K562 (cell line): ENCODE results near the gene RBBP4. TPM values are rescaled to one million over a fixed set of nuclear protein-coding genes. Genes with fewer than 3 reads are reported as not detected.

Experiments used
- ATAC-seq: fragments of 200-7000 bp; cut with Tn5 transposase; 3 replicates; pipeline ENCODE4 v1.9.1; 2020; ENCODE audit warnings: moderate library complexity
- BruUV-seq: library from RNA; stranded (reverse); fragments of 400-500 nt; replicated peaks from 2 replicates; lab custom pipeline; 2021; lab: Mats Ljungman, UMichigan
- CTCF ChIA-PET: fragments of 300-600 bp; formaldehyde crosslinking; extraction: SDS; loops from one replicate; lab custom pipeline; 2021; ENCODE audit warnings: low intra/inter-chr PET ratio; lab: Yijun Ruan, JAX
- POLR2A ChIA-PET: fragments of 300-600, 350-650 bp; sonication (Branson Sonifier 250); formaldehyde crosslinking; extraction: SDS; loops from one replicate; lab custom pipeline; 2021; ENCODE audit warnings: antibody characterized with exemption, inconsistent platforms; lab: Yijun Ruan, JAX
- DNase-seq, 4 experiments: peaks; one replicate each; pipeline versions ENCODE4 v3.0.0 to v3.0.0-alpha.2; 2011 to 2018; ENCODE audit warnings: low spot score in 3 of 4, mixed read lengths in 3 of 4; ENCODE audit errors: extremely low read depth in 1 of 4
- FAIRE-seq: peaks from 2 replicates; lab custom pipeline; 2011; peaks lifted over from hg19 to GRCh38; lab: Jason Lieb, UNC
- H2AFZ ChIP-seq: 2 replicates; pipeline ENCODE4 v1.6.0; 2011; ENCODE audit warnings: low read depth, low read length, control low read depth, inconsistent platforms
- H3K27ac ChIP-seq: fragments of 200-600 bp; 3 replicates; pipeline ENCODE4 v1.8.0; 2011; ENCODE audit warnings: low read depth, mild to moderate bottlenecking, control low read depth, inconsistent platforms, low read length, moderate library complexity, mixed read lengths; ENCODE audit errors: extremely low read depth
- H3K27me3 ChIP-seq, 2 experiments: fragments of 300-600 bp in 1 of 2; 2 replicates in 1 of 2; 3 replicates in 1 of 2; pipeline versions ENCODE4 v1.6.0 to v1.8.0; 2011; ENCODE audit warnings: inconsistent platforms in 2 of 2, low read length in 2 of 2, mild to moderate bottlenecking in 1 of 2, mixed read lengths in 1 of 2, moderate library complexity in 1 of 2; ENCODE audit not compliant: control insufficient read depth in 2 of 2, insufficient read depth in 2 of 2
- H3K36me3 ChIP-seq: fragments of 300-600 bp; 3 replicates; pipeline ENCODE4 v1.8.0; 2011; ENCODE audit warnings: mild to moderate bottlenecking, low read length, inconsistent platforms; ENCODE audit not compliant: control insufficient read depth, insufficient read depth
- H3K4me1 ChIP-seq, 2 experiments: fragments of 200-600 bp in 1 of 2; replicated peaks in 1 of 2; 2 replicates in 1 of 2; 3 replicates in 1 of 2; pipeline versions ENCODE4 v1.5.1 to v1.8.0; 2011; ENCODE audit warnings: inconsistent platforms in 2 of 2, low read length in 2 of 2, mild to moderate bottlenecking in 1 of 2, mixed read lengths in 1 of 2, moderate library complexity in 1 of 2; ENCODE audit not compliant: control insufficient read depth in 2 of 2, insufficient read depth in 2 of 2
- H3K4me2 ChIP-seq: 2 replicates; pipeline ENCODE4 v1.6.1; 2011; ENCODE audit warnings: low read length, control low read depth, inconsistent platforms, mixed read lengths; ENCODE audit not compliant: insufficient read depth
- H3K4me3 ChIP-seq: fragments of 200-600 bp; sonication (generic), shearing (Covaris generic); 2 replicates; pipeline ENCODE4 v1.5.1; 2016; ENCODE audit warnings: control low read depth, inconsistent platforms
- H3K79me2 ChIP-seq: fragments of 200-600 bp; 3 replicates; pipeline ENCODE4 v1.8.0; 2011; ENCODE audit warnings: low read length, inconsistent platforms; ENCODE audit not compliant: control insufficient read depth, insufficient read depth
- H3K9ac ChIP-seq, 2 experiments: 2 replicates each; pipeline versions ENCODE4 v1.6.0 to v1.6.1; 2011; ENCODE audit warnings: low read depth in 2 of 2, low read length in 2 of 2, control low read depth in 1 of 2, inconsistent platforms in 1 of 2, mild to moderate bottlenecking in 1 of 2, mixed read lengths in 1 of 2; ENCODE audit not compliant: insufficient read depth in 1 of 2
- H3K9me1 ChIP-seq: one replicate; pipeline ENCODE4 v1.6.0; 2011; ENCODE audit warnings: inconsistent platforms, mild to moderate bottlenecking, low read length, moderate library complexity; ENCODE audit not compliant: control insufficient read depth, insufficient read depth
- H3K9me3 ChIP-seq: replicated peaks from 2 replicates; pipeline ENCODE4 v1.5.1; 2011; ENCODE audit warnings: low read depth, low read length, inconsistent platforms; ENCODE audit not compliant: control insufficient read depth, insufficient read depth
- H4K20me1 ChIP-seq: replicated peaks from 2 replicates; pipeline ENCODE4 v1.6.1; 2011; ENCODE audit warnings: low read length, inconsistent platforms, mixed read lengths; ENCODE audit not compliant: control insufficient read depth, insufficient read depth
- BCLAF1 ChIP-seq, 2 experiments: fragments of 450-650 bp in 1 of 2; IDR thresholded peaks; 2 replicates each; pipeline ENCODE4 v1.6.1; 2011 to 2017; ENCODE audit warnings: low read depth in 2 of 2, antibody characterized with exemption in 1 of 2, borderline replicate concordance in 1 of 2, low read length in 1 of 2, mild to moderate bottlenecking in 1 of 2, mixed read lengths in 1 of 2; ENCODE audit not compliant: control insufficient read depth in 1 of 2
- ESRRA ChIP-seq: fragments of 450-650 bp; IDR thresholded peaks from 2 replicates; pipeline ENCODE4 v1.6.1; 2014; ENCODE audit warnings: low read depth, mild to moderate bottlenecking, moderate library complexity, borderline replicate concordance
- MCM7 ChIP-seq, 2 experiments: fragments of 450-650 bp; IDR thresholded peaks; 2 replicates each; pipeline ENCODE4 v1.6.1; 2016 to 2018
- MYC ChIP-seq, 2 experiments: fragments of 250-450 bp in 1 of 2; sonication (Bioruptor Pico) in 1 of 2; IDR thresholded peaks; 2 replicates each; pipeline versions ENCODE4 v1.5.1 to v1.6.1; 2012 to 2021; ENCODE audit warnings: low read depth in 2 of 2, borderline replicate concordance in 1 of 2, improper control_type of control experiment in 1 of 2, low read length in 1 of 2, mild to moderate bottlenecking in 1 of 2, moderate library complexity in 1 of 2
- NFIX ChIP-seq: fragments of 250-450 bp; sonication (Bioruptor Pico); IDR thresholded peaks from 2 replicates; pipeline ENCODE4 v1.4.0; 2020; ENCODE audit warnings: low read depth, mild to moderate bottlenecking, moderate library complexity
- NR3C1 ChIP-seq: sonication (generic); formaldehyde crosslinking; IDR thresholded peaks from 2 replicates; pipeline ENCODE4 v1.8.1; 2022; ENCODE audit warnings: missing genetic modification reagents
- RAD51 ChIP-seq: fragments of 450-650 bp; IDR thresholded peaks from 2 replicates; pipeline ENCODE4 v1.7.1; 2016; ENCODE audit warnings: low read depth, mild to moderate bottlenecking, borderline replicate concordance
- SNRNP70 ChIP-seq: fragments of 200-400 bp; formaldehyde crosslinking; optimal IDR thresholded peaks from 2 replicates; pipeline ENCODE3; 2017; ENCODE audit warnings: low read depth, low read length
- USF2 ChIP-seq: sonication (generic); formaldehyde crosslinking; IDR thresholded peaks from 2 replicates; pipeline ENCODE4 v1.5.0; 2020; ENCODE audit warnings: missing genetic modification reagents
- ZBTB12 ChIP-seq: fragments of 250-450 bp; sonication (Bioruptor Pico); IDR thresholded peaks from 2 replicates; pipeline ENCODE4 v1.4.0; 2020
- ZNF431 ChIP-seq: sonication (generic); formaldehyde crosslinking; IDR thresholded peaks from 2 replicates; pipeline ENCODE4 v1.8.0; 2022; ENCODE audit warnings: mild to moderate bottlenecking, missing genetic modification reagents
- WGBS: fragments of 100-300 bp; shearing (Covaris generic); methylation state at CpG from one replicate; pipeline ENCODE4 v1.1.6; 2016; ENCODE audit warnings: low coverage, mixed read lengths; ENCODE audit not compliant: insufficient coverage; ENCODE audit errors: missing lambda C conversion rate; 5-methylcytosine and 5-hydroxymethylcytosine counted together
- in situ Hi-C: fragments of 300-500 bp; cut with MboI; formaldehyde crosslinking; loops from 4 replicates; pipeline ENCODE4 v1.15.0; 2018; ENCODE audit warnings: inconsistent platforms, mixed read lengths
- intact Hi-C: fragments of 100-400 bp; cut with micrococcal nuclease; formaldehyde crosslinking; loops from 2 replicates; pipeline ENCODE4 v1.14.2; 2022
- polyA plus RNA-seq, 8 experiments: library from polyadenylated mRNA; depleted of rRNA in 4 of 8; stranded (reverse) in 5 of 8; unstranded in 3 of 8; fragments of >200 nt; fragmentation: Nextera tagmentation in 2 of 8; fragmentation: Illumina TruSeq in 1 of 8; extraction: Ambion mirVana in 2 of 8; extraction: Trizol in 1 of 8; gene quantifications; 2 replicates each; pipeline versions ENCODE4 v1.2.1 to v1.2.3, GENCODE V29; 2011 to 2014; ENCODE audit warnings: inconsistent platforms in 1 of 8, missing spikeins in 1 of 8
- total RNA-seq, 7 experiments: library from RNA; depleted of rRNA in 6 of 7; stranded (reverse); fragments of >200 nt in 6 of 7; fragmentation: Illumina TruSeq in 2 of 7; extraction: Trizol in 2 of 7; gene quantifications; 2 replicates each; pipeline versions ENCODE4 v1.2.1 to v1.2.3, GENCODE V29; 2011 to 2021; ENCODE audit warnings: low replicate concordance in 1 of 7

Gene RBBP4
- total and polyA plus RNA-seq, 9 of the 15 experiments (the other 6 are each of a cell fraction or from before 2014, with no cell fraction given), result 185 to 409 (median 259) TPM

- Histone ChIP-seq H4K20me1 (no peaks in the 10 kb centered on the region), H3K79me2 (no peaks in the 10 kb centered on the region)
- TF ChIP-seq ZNF431 (no peak), ESRRA (no peak), NR3C1 (no peak), SNRNP70 (no peak), ZBTB12 (CRISPR knock-in tag) (no peak), BCLAF1 (IDR thresholded peaks at IDR 0.05; ENCODE audit: borderline replicate concordance in 1 of 2, control insufficient read depth in 1 of 2, low read depth in 2 of 2, low read length in 1 of 2) (no peak), NFIX (CRISPR knock-in tag) (no peak), MYC (IDR thresholded peaks at IDR 0.05; ENCODE audit: low read depth, low read length) (no peak), MYC (CRISPR knock-in tag; IDR thresholded peaks at IDR 0.05; ENCODE audit: borderline replicate concordance, low read depth) (no peak), MCM7 (IDR thresholded peaks at IDR 0.05) (no peak), USF2 (CRISPR knock-in tag) (no peak), RAD51 (no peak)
- TF ChIP-seq, all 486 proteins: peak for 0
- H3K4me2 ChIP-seq, result no peak overlapping the region
- H3K9me1 ChIP-seq, result no peaks in the 10 kb centered on the region
- ATAC-seq, result no peak
- no peaks in the 10 kb centered on the region for H3K36me3 ChIP-seq
- no peaks in the 10 kb centered on the region for H3K9me3 ChIP-seq
- H2AFZ ChIP-seq, result no peak overlapping the region
- no peak overlapping the region for H3K27ac ChIP-seq
- FAIRE-seq, result no peak
- H3K4me1 ChIP-seq, result peaks cover 5 to 23% of the 10 kb centered on the region in 2 experiments; a peak in 3 of 5 replicates
- in situ Hi-C loops, result no loop called here
- intact Hi-C loops, result no loop called here
- ChIA-PET CTCF (no interaction called here), POLR2A (interaction anchor here (0.5 to 8.8 kb wide), 5 partner anchors 15 to 284 kb away, joined by 3 to 116 read pairs (median 3); no protein-coding TSS in a partner anchor)
- BruUV-seq, result no TSS peak
- no peak overlapping the region for H3K4me3 ChIP-seq
- 38% methylated on average over 5 of the region's 5 CpGs for WGBS
- no peak for DNase-seq
- H3K27me3 ChIP-seq, result no peaks in the 10 kb centered on the region
- peak overlapping the region in 1 of 2 experiments; percentile 70; a peak in 1 of 4 replicates for H3K9ac ChIP-seq
Measured at GRCh38 chr1:32709476-32709875, 58.5 kb downstream of the RBBP4 start.
